OCI-LY7 (cell line): ENCODE results near the gene C22orf42. TPM values are rescaled to one million over a fixed set of nuclear protein-coding genes. Genes with fewer than 3 reads are reported as not detected.

Experiments used
- BruUV-seq: library from RNA; stranded (reverse); fragments of 400-500 nt; replicated peaks from 2 replicates; lab custom pipeline; 2021; lab: Mats Ljungman, UMichigan
- CTCF ChIA-PET: fragments of 300-600 bp; sonication (Branson Sonifier 250); formaldehyde crosslinking; loops from one replicate; lab custom pipeline; 2022; ENCODE audit warnings: antibody characterized with exemption; ENCODE audit not compliant: unreplicated experiment; lab: Charles Lee
- POLR2A ChIA-PET: fragments of 300-600 bp; sonication (Branson Sonifier 250); formaldehyde crosslinking; loops from one replicate; lab custom pipeline; 2022; ENCODE audit warnings: antibody characterized with exemption; lab: Charles Lee
- DNase-seq: peaks from one replicate; pipeline ENCODE4 v3.0.0-alpha.2; 2015; ENCODE audit warnings: low spot score
- H2AFZ ChIP-seq: fragments of 200-600 bp; sonication (generic), shearing (Covaris generic); 2 replicates; pipeline ENCODE4 v1.6.1; 2014; ENCODE audit warnings: mild to moderate bottlenecking, antibody characterized with exemption, low read length, moderate library complexity
- H3K27ac ChIP-seq: fragments of 200-600 bp; sonication (generic); 2 replicates; pipeline ENCODE4 v1.5.1; 2014; ENCODE audit warnings: mixed run types, low read depth, mild to moderate bottlenecking, moderate library complexity, low read length, inconsistent platforms; ENCODE audit not compliant: poor library complexity, severe bottlenecking
- H3K36me3 ChIP-seq: fragments of 200-600 bp; sonication (generic); 2 replicates; pipeline ENCODE4 v1.6.1; 2014; ENCODE audit warnings: mild to moderate bottlenecking, antibody characterized with exemption, low read length, moderate library complexity, mixed read lengths; ENCODE audit not compliant: insufficient read depth
- H3K4me1 ChIP-seq: fragments of 200-600 bp; sonication (generic); 2 replicates; pipeline ENCODE4 v1.5.1; 2014; ENCODE audit warnings: mild to moderate bottlenecking, low read length; ENCODE audit not compliant: insufficient read depth, poor library complexity, severe bottlenecking
- H3K4me2 ChIP-seq: fragments of 200-600 bp; sonication (generic); 2 replicates; pipeline ENCODE4 v1.6.1; 2014; ENCODE audit warnings: mild to moderate bottlenecking, low read length
- H3K4me3 ChIP-seq: fragments of 200-600 bp; sonication (generic); 2 replicates; pipeline ENCODE4 v1.5.1; 2014; ENCODE audit warnings: mild to moderate bottlenecking, low read depth, low read length; ENCODE audit not compliant: poor library complexity, severe bottlenecking
- H3K79me2 ChIP-seq: fragments of 200-600 bp; sonication (generic); 2 replicates; pipeline ENCODE4 v1.6.1; 2016; ENCODE audit warnings: low read depth, mild to moderate bottlenecking, low read length, moderate library complexity, mixed read lengths; ENCODE audit not compliant: insufficient read depth
- H3K9me2 ChIP-seq: fragments of 200-600 bp; sonication (generic); 2 replicates; pipeline ENCODE4 v1.6.1; 2016; ENCODE audit warnings: mild to moderate bottlenecking, low read length, mixed read lengths; ENCODE audit not compliant: insufficient read depth
- H3K9me3 ChIP-seq: fragments of 200-600 bp; sonication (generic); 2 replicates; pipeline ENCODE4 v1.6.1; 2014; ENCODE audit warnings: mild to moderate bottlenecking, mixed run types, low read length, mixed read lengths
- H4K20me1 ChIP-seq: fragments of 200-600 bp; sonication (generic); 2 replicates; pipeline ENCODE4 v1.6.1; 2014; ENCODE audit warnings: mild to moderate bottlenecking, antibody characterized with exemption, low read length, moderate library complexity, mixed read lengths; ENCODE audit not compliant: insufficient read depth
- EZH2phosphoT487 ChIP-seq: fragments of 200-600 bp; sonication (generic); IDR thresholded peaks from 2 replicates; pipeline ENCODE4 v1.6.1; 2018; ENCODE audit warnings: low read depth, borderline replicate concordance, mild to moderate bottlenecking, mixed run types, antibody characterized with exemption, low read length, moderate library complexity, mixed read lengths
- intact Hi-C: fragments of 100-400 bp; cut with micrococcal nuclease; formaldehyde crosslinking; loops from one replicate; pipeline ENCODE4 v1.10.0; 2022; ENCODE audit not compliant: unreplicated experiment
- total RNA-seq, 2 experiments: library from RNA; depleted of rRNA in 1 of 2; stranded (reverse); fragments of >200 nt in 1 of 2; shearing (Covaris generic) in 1 of 2; gene quantifications; 2 replicates each; pipeline ENCODE4 v1.2.3, GENCODE V29; 2014 to 2022
- TF ChIP-seq, protein P1 (sequence below): fragments of 200-600 bp; sonication (generic); conservative IDR thresholded peaks from 2 replicates; pipeline ENCODE4 v1.5.1; 2014; ENCODE audit warnings: mild to moderate bottlenecking, antibody characterized with exemption, low read length, moderate library complexity, mixed read lengths

The C22orf42 gene
- total RNA-seq, 2 experiments from 2014 or later = not detected

DNA sequence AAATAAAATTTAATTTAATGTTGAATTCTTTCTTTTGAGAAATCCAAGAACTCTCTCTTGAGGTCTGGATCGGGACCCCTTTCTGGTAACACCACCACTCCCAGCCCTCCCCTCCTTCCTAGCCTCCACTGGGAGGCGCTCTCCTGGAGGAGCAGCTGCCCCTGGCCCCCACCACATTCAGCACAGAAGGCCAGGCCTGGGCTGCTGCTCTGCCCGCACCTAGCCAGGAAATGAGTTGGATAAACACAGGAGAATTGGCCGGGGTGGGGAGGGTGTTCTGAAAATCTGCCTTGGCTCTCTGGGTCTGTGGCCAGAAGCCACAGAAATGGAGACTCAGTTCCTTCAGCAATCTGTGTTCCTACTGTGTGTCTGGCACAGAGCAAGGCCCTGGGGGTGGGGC, 31.2 kb downstream of the C22orf42 start:
- no peak overlapping the region for H3K27ac ChIP-seq
- POLR2A ChIA-PET = no interaction called here
- intact Hi-C loops = no loop called here
- no peaks in the 10 kb centered on the region for H3K9me2 ChIP-seq
- H3K4me1 ChIP-seq = no peaks in the 10 kb centered on the region
- TF ChIP-seq, protein P1, sequence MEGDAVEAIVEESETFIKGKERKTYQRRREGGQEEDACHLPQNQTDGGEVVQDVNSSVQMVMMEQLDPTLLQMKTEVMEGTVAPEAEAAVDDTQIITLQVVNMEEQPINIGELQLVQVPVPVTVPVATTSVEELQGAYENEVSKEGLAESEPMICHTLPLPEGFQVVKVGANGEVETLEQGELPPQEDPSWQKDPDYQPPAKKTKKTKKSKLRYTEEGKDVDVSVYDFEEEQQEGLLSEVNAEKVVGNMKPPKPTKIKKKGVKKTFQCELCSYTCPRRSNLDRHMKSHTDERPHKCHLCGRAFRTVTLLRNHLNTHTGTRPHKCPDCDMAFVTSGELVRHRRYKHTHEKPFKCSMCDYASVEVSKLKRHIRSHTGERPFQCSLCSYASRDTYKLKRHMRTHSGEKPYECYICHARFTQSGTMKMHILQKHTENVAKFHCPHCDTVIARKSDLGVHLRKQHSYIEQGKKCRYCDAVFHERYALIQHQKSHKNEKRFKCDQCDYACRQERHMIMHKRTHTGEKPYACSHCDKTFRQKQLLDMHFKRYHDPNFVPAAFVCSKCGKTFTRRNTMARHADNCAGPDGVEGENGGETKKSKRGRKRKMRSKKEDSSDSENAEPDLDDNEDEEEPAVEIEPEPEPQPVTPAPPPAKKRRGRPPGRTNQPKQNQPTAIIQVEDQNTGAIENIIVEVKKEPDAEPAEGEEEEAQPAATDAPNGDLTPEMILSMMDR = peak; percentile 42
- TF ChIP-seq EZH2phosphoT487 = no peak
- no peak overlapping the region for H3K4me3 ChIP-seq
- DNase-seq = no peak
- no TSS peak for BruUV-seq
- CTCF ChIA-PET = no interaction called here
- no peaks in the 10 kb centered on the region for H3K79me2 ChIP-seq
- no peaks in the 10 kb centered on the region for H4K20me1 ChIP-seq
- H3K9me3 ChIP-seq = no peaks in the 10 kb centered on the region
- H3K36me3 ChIP-seq = no peaks in the 10 kb centered on the region
- H3K4me2 ChIP-seq = no peak overlapping the region
- no peak overlapping the region for H2AFZ ChIP-seq

DNA sequence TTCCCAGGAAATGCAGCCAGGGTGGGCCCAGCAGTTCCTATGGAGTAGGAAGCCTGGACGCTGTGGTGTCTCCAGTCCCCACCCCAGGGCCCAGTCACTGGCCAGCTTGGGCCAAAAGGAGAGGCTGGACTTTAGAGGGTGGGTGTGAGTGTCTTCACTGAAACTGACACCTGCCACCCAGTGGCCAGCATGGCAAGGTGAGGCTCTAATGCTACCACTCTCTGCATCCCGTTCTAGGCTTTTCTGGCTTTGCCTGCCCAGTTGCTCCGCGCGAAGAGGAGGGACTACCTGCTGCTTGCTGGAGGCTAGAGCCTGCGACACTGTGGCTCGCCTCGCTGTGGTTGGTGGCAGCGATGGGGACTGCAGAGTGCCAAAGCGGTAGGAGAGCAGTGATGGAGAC, 35.4 kb downstream of the C22orf42 start:
- intact Hi-C loops = no loop called here
- no peak overlapping the region for H3K4me3 ChIP-seq
- H3K9me2 ChIP-seq = no peaks in the 10 kb centered on the region
- no peaks in the 10 kb centered on the region for H3K9me3 ChIP-seq
- no peak overlapping the region for H2AFZ ChIP-seq
- H3K4me2 ChIP-seq = no peak overlapping the region
- no peak for TF ChIP-seq EZH2phosphoT487
- TF ChIP-seq, protein P1 = no peak
- no peak for DNase-seq
- ChIA-PET POLR2A (no interaction called here), CTCF (no interaction called here)
- no peaks in the 10 kb centered on the region for H3K4me1 ChIP-seq
- H4K20me1 ChIP-seq = no peaks in the 10 kb centered on the region
- H3K27ac ChIP-seq = no peak overlapping the region
- no TSS peak for BruUV-seq
- H3K36me3 ChIP-seq = no peaks in the 10 kb centered on the region
- H3K79me2 ChIP-seq = no peaks in the 10 kb centered on the region

GRCh38 chr22:32122899-32123298, 36.2 kb downstream of the C22orf42 start:
- Histone ChIP-seq H3K4me2 (no peak overlapping the region), H3K9me3 (no peaks in the 10 kb centered on the region), H3K9me2 (no peaks in the 10 kb centered on the region), H4K20me1 (no peaks in the 10 kb centered on the region), H2AFZ (no peak overlapping the region), H3K27ac (no peak overlapping the region), H3K79me2 (no peaks in the 10 kb centered on the region), H3K4me3 (no peak overlapping the region), H3K4me1 (no peaks in the 10 kb centered on the region), H3K36me3 (no peaks in the 10 kb centered on the region)
- intact Hi-C loops = no loop called here
- no peak for DNase-seq
- TF ChIP-seq, protein P1 = no peak
- no peak for TF ChIP-seq EZH2phosphoT487
- ChIA-PET POLR2A (no interaction called here), CTCF (no interaction called here)
- no TSS peak for BruUV-seq
